GM18951 (cell line): ENCODE data around the gene XYLT2.

ENCODE experiments used
- POLR2A ChIP-seq: IDR thresholded peaks from 4 replicates; pipeline ENCODE4 v1.6.1; 2011; ENCODE audit warnings: mild to moderate bottlenecking; ENCODE audit not compliant: insufficient read length, insufficient read depth; ENCODE audit errors: extremely low read depth
- in situ Hi-C: fragments of 300-500 bp; cut with MboI; formaldehyde crosslinking; loops from one replicate; pipeline ENCODE4 v1.12.0; 2022; ENCODE audit warnings: low sequenced_read_pairs, mixed read lengths, inconsistent platforms; ENCODE audit not compliant: unreplicated experiment

The XYLT2 gene

DNA sequence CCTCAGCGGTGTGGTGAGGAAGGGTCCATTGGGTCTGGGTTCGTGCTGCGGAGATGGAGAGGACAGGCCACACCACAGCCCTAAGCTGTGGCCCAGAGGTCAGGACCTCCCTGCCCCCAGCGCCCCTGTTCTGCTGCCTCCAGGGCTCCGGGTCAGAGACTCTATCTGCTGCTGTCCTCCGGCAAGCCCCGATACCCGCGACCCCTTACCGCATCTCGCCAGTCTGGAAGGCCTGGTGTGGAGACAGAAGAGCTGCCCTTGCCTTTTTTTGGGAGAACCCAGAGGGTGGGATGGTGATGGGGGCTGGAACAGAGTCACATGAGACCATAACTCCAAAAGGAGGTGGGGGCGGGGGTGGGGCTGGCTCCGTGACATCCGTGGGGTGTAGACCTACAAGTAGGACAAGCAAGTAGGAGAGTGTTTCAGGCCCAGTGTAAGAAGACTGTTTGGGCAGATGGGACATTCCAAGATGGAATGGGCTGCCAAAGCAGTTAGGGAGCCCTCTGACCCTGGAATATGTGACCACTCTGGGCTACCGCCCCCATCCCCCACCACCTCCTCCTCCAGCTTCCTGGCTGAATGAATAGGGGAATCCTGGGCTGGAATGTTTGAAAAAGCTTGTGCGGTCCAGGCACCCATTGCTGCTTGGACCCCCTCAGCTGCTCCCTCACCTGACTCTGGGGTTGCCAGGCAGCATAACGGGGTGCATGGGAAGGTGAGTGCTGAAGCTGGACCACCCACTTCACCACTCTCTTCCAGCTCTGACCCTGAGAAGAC is 1.4 kb downstream of the XYLT2 start:
- in situ Hi-C loops, result no loop called here

DNA sequence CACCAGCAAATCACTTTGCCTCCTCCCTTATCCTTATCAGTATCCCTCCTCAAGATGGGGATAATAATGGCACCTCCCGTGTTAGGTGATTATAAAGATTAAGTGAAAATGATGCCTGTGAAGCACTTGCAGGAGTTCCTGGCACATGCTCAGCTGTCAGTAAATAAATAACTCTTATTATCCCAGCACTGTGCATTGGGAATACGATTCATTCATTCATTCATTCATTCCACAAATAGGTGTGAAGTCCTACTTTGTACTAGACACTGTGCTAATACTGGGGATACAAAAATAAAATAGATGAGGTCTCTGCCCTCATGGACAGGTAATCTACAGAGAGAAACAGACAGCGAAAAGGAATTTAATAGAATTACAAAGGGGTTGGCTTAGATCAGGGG is 2.0 kb downstream of the XYLT2 start:
- in situ Hi-C loops, result no loop called here
- no peak for TF ChIP-seq POLR2A

More for the DNA sequence above, 1.4 kb downstream of the XYLT2 start:
- no peak for TF ChIP-seq POLR2A

DNA sequence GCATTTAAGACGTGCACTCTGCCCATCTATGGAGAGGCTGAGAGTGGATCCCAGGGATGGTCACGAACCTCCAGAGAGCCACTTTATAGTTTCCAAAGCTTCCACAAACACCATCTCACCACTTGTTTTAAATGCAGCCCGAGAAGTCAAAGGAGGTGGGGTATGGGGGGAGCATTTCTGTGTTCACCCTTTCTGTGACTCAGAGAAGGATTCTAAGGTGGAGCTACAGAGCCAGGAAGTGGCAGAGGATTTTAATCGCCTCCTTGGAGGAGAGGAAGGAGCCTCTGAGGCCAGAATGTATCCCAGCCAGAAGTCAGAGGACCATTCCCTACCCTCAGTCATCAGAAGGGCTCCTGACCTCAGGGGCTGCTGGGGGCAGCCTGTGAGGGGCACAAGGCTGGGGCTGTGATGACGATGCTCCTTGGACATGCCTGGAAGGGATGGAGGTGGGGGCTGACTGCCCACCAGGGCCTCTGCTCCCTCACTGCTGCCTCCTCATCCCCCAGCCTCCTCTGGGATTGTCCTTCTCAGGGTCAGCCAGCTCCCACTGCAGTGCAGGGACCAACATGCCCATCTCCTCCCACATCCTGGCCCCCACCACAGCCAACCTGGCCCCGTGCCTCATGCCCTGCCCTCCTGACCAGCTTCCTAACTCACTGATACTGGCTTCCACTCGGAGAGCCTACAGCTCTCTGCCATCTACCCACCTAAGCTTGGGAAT is 2.8 kb downstream of the XYLT2 start:
- in situ Hi-C loops, result no loop called here
- no peak for TF ChIP-seq POLR2A

DNA sequence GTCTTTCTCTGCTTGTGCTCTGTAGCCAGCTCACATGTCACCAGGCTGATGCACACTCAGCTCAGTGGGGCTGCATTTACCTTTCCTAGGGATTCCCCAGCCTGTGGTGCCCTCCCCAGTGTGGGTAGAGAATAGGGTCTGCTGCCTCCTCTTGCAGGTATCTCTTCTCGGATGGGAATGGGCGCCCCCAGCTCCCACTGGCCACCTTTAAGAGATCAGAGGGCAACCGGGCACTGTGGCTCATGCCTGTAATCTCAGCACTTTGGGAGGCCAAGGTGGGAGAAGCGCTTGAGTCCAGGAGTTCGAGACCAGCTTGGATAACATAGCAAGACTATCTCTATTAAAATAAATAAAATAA is 3.3 kb downstream of the XYLT2 start:
- no peak for TF ChIP-seq POLR2A
- in situ Hi-C loops, result no loop called here

DNA sequence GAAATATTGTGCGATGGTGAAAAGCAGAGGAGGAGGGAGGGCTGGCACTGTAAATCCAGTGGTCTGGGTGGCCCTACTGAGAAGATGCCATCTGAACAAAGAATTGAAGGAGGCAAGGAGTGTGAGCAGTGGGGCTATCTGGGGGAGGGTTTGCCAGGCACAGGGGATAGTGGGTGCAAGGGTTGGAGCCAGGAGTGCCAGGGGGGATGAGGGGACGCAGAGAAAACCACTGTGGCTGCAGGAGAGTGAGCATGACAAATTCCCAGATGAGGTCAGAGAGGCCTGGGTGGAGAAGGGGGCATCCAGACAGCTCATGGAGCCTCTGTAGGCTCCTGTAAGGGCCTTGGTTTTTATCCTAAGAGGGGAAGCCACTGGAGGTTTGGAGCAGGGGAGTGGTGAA is 4.8 kb downstream of the XYLT2 start:
- in situ Hi-C loops, result no loop called here
- no peak for TF ChIP-seq POLR2A

DNA sequence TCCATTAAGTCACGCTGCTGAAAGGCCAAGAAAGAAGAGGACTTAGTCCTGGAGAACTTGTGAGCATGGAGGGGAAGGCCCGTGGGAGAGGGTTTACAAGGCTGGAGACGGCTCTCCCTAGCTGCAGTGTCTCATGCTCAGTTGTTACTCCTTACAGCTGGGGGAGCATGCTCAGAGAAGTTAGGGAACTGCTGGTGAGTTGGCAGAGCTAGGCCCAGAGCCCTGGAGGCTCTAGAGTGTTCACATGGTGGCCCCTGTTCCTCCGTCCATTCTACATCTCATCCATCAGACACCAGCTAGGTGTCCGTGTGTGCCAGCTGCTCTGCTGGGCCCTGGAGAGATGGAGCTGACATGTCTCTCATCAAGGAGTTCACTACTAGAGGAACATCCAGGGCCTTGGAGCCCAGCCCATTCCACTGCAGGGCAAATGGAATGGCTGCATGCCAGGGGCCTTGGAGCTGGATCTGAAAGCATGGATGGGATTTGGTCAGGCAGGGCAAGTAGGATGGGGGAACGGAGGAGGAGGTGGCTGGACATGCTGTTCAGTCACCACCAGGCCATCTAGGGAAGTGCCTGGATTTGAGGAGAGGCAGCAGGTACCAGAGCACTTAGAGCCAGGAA is 6.3 kb downstream of the XYLT2 start:
- TF ChIP-seq POLR2A, result no peak
- in situ Hi-C loops, result no loop called here

DNA sequence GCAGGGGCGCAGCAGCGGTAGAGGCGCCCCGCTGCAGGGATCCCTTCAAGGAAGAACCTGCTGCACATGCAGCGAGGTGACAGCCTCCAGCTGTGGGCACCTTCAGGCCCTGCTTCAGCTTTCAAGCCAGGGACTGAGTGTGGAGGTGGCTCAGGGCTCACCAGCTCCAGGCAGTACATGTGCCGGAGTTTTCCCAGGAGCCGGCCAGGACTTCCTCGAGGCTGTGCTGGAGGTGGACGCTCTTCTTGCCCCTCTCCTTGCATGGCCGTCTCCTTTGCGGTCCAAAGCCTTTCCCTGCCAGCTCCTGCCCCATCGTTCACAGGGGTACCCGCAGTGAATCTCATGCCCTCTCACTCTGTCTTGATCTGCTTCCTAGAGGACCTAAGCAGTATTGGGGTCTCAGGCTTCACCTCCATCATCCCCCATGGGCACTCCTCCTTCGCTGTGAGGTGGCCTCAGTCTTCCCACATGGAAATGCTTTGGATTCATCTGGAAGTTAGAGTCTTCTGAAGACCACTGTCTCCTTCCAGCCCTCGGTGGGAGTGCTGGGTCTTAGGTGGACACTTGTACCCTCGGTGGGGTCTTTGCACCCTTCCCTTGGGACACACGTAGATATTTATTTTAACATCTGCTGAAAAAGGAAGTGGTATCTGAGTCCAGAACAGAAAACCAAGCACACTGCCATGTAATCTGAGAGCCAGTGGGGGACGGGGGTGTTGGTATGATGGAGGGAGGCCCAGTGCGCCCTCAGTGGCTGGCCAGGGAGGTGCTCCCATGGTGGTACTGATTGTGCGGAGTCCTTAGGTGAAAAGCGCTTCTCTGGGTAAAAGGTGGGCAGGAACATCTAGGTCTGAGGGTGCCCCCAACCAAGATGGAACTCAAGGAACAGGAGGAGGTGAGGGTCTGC is 7.0 kb downstream of the XYLT2 start:
- no peak for TF ChIP-seq POLR2A
- in situ Hi-C loops, result no loop called here

DNA sequence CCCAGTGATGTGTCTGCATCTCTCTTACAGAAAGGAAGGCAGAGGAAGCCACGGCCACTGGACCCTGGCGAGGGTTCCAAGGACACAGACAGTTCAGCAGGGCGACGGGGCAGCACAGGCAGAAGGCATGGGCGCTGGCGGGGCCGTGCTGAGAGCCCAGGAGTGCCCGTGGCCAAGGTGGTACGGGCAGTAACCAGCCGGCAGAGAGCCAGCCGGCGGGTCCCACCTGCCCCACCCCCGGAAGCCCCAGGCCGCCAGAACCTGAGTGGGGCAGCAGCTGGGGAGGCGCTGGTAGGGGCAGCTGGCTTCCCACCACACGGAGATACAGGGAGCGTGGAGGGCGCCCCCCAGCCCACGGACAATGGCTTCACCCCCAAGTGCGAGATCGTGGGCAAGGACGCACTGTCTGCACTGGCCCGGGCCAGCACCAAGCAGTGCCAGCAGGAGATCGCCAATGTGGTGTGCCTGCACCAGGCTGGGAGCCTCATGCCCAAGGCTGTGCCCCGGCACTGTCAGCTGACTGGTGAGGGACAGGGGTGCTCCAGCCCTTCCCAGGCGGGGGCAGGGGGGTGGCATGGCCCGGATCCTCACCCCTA is 7.8 kb downstream of the XYLT2 start:
- no peak for TF ChIP-seq POLR2A
- in situ Hi-C loops, result no loop called here

DNA sequence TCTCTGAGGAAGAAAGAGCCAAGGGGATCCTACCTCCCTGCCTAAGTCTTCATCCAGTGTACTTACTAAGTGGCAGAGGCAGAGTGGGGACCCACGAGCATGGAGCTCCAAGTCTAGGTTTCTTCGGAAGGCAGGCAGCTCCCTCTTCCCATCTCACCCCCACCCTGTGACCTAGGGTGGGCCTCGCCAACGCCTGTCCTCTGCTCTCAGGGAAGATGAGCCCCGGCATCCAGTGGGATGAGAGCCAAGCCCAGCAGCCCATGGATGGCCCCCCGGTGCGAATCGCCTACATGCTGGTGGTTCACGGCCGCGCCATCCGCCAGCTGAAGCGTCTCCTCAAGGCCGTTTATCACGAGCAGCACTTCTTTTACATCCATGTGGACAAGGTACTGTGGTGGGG is 8.3 kb downstream of the XYLT2 start:
- in situ Hi-C loops, result no loop called here
- no peak for TF ChIP-seq POLR2A

DNA sequence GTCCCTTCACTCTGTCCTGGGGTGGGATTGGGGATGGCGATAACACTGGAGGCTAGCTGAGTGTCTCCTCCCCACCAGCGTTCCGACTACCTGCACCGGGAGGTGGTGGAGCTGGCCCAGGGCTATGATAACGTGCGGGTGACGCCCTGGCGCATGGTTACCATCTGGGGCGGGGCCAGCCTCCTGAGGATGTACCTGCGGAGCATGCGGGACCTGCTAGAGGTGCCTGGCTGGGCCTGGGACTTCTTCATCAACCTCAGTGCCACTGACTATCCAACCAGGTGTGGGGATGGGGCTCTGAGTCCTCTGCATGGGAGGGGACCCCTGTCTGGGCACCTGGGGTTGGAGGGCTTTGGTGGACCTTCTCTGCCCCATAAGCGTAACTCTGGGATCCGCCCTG is 8.8 kb downstream of the XYLT2 start:
- in situ Hi-C loops, result no loop called here
- no peak for TF ChIP-seq POLR2A

DNA sequence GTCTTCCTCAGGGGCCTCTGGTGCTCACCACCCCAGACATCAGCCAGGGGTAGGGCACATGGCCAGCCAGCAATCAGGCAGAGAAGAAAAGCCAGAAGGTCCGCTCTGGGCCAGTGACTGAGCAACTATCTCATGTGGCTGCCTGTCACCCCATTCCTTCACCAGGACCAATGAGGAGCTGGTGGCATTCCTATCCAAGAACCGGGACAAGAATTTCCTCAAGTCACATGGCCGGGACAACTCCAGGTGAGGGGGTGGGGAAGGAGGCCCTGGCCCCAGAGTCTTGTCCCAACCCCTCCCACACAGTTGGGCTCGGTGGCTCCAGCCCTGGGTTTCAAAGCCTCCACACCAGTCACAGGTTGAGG is 9.4 kb downstream of the XYLT2 start:
- TF ChIP-seq POLR2A, result no peak
- in situ Hi-C loops, result no loop called here

DNA sequence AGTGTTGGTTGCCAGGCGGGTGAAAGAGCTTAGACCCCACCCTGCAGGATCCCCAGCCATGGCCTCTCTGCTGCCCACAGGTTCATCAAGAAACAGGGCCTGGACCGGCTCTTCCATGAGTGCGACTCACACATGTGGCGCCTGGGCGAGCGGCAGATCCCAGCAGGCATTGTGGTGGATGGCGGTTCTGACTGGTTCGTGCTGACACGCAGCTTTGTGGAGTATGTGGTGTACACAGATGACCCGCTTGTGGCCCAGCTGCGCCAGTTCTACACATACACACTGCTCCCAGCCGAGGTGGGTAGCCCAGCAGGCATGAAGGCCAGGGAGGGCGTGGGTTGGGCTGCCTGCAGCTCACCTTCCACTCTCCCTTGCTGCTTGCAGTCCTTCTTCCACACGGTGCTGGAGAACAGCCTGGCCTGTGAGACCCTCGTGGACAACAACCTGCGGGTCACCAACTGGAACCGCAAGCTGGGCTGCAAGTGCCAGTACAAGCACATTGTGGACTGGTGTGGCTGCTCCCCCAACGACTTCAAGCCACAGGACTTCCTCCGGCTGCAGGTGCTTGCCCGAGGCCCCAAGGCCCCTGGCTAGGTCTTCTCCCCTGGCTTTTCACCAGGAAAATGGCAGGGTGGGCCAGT is 9.9 kb downstream of the XYLT2 start:
- TF ChIP-seq POLR2A, result no peak
- in situ Hi-C loops, result no loop called here
